OCI-LY1 (cell line): ENCODE results near the gene PRR5.

Experiments used
- EZH2 ChIP-seq: fragments of 200-600 bp; sonication (generic), shearing (Covaris generic); IDR thresholded peaks from 2 replicates; pipeline ENCODE4 v1.8.0; 2017; ENCODE audit warnings: borderline replicate concordance, mixed run types, mild to moderate bottlenecking, antibody characterized with exemption, low read length, moderate library complexity, mixed read lengths
- TF ChIP-seq, protein P1 (sequence below): fragments of 200-600 bp; sonication (generic), shearing (Covaris generic); IDR thresholded peaks from 2 replicates; pipeline ENCODE4 v1.5.1; 2017; ENCODE audit warnings: mild to moderate bottlenecking, antibody characterized with exemption, low read length, moderate library complexity, mixed read lengths

- no peak for TF ChIP-seq EZH2
- TF ChIP-seq, protein P1, sequence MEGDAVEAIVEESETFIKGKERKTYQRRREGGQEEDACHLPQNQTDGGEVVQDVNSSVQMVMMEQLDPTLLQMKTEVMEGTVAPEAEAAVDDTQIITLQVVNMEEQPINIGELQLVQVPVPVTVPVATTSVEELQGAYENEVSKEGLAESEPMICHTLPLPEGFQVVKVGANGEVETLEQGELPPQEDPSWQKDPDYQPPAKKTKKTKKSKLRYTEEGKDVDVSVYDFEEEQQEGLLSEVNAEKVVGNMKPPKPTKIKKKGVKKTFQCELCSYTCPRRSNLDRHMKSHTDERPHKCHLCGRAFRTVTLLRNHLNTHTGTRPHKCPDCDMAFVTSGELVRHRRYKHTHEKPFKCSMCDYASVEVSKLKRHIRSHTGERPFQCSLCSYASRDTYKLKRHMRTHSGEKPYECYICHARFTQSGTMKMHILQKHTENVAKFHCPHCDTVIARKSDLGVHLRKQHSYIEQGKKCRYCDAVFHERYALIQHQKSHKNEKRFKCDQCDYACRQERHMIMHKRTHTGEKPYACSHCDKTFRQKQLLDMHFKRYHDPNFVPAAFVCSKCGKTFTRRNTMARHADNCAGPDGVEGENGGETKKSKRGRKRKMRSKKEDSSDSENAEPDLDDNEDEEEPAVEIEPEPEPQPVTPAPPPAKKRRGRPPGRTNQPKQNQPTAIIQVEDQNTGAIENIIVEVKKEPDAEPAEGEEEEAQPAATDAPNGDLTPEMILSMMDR, result no peak
Observed at GRCh38 chr22:44730490-44731356, 28.7 kb downstream of the PRR5 start.
